ENCODE data around the gene OSBPL10. TPM values are rescaled to one million over a fixed set of nuclear protein-coding genes. Genes with fewer than 3 reads are reported as not detected.

OSBPL10 gene
- total RNA-seq, 1 donor from 2014 or later, result 8.4 TPM

DNA sequence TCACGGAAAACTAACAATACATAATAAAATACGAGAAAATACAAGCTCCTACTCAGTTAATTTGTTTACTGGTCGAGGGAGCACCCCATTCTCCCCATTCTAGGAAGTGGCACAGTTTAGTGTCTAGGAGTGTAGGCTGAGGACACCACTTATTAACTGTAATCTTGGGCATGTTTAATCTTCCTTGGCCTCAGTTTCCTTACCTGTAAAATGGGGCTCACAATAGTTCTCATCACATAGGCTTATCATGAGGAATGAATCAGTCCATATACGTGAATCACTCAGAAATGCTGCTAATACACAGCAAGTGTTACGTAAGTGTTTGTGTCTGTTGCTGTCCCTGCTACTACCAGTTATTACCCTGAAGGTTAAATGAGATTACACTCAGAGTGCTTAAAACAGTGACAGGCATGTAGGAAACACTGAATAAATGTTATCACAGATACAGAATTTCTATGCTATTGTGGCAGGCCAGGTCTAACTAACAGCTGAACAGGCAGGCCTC, 210.2 kb downstream of the OSBPL10 start:
- Histone ChIP-seq H3K4me2 (no peak overlapping the region), H3K4me3 (no peak overlapping the region), H3F3A (ENCODE audit: low read depth) (no peaks in the 10 kb centered on the region), H3K27ac (no peak overlapping the region), H3K9me3 (ENCODE audit: low read depth) (no peaks in the 10 kb centered on the region), H3K36me3 (no peaks in the 10 kb centered on the region), H3K27me3 (no peaks in the 10 kb centered on the region), H3K9ac (no peak overlapping the region), H4K20me1 (ENCODE audit: low read depth) (no peaks in the 10 kb centered on the region), H2AFZ (replicated peaks) (no peak overlapping the region), H3K79me2 (ENCODE audit: low read depth) (no peaks in the 10 kb centered on the region), H3K4me1 (no peaks in the 10 kb centered on the region)
- Mint-ChIP-seq H3K4me1 (peaks cover 4% of the 10 kb centered on the region), H3K27me3 (ENCODE audit: insufficient read depth, low read depth) (peaks cover 3% of the 10 kb centered on the region), H3K36me3 (no peaks in the 10 kb centered on the region), H3K9me3 (no peaks in the 10 kb centered on the region), H3K27ac (no peak overlapping the region), H3K4me3 (no peak overlapping the region)
- DNase-seq (ENCODE audit: low spot score), result no peak
- TF ChIP-seq EZH2phosphoT487 (IDR thresholded peaks at IDR 0.05), result no peak
- no peak for TF ChIP-seq CTCF (IDR thresholded peaks at IDR 0.05)
- TF ChIP-seq EZH2 (IDR thresholded peaks at IDR 0.05), result no peak

GRCh38 chr3:31768479-31769125, 212.5 kb downstream of the OSBPL10 start:
- no peak overlapping the region for H3K4me3 ChIP-seq
- no peaks in the 10 kb centered on the region for H4K20me1 ChIP-seq (ENCODE audit: low read depth)
- peaks cover 7% of the 10 kb centered on the region for H3K4me1 Mint-ChIP-seq
- H3K4me1 ChIP-seq, result no peaks in the 10 kb centered on the region
- H3K9me3 Mint-ChIP-seq, result no peaks in the 10 kb centered on the region
- peaks cover 3% of the 10 kb centered on the region for H3K27me3 Mint-ChIP-seq (ENCODE audit: insufficient read depth, low read depth)
- H3K27me3 ChIP-seq, result no peaks in the 10 kb centered on the region
- peak; percentile 58 for TF ChIP-seq CTCF (IDR thresholded peaks at IDR 0.05)
- no peak for TF ChIP-seq EZH2phosphoT487 (IDR thresholded peaks at IDR 0.05)
- no peak for TF ChIP-seq EZH2 (IDR thresholded peaks at IDR 0.05)
- H3K4me3 Mint-ChIP-seq, result no peak overlapping the region
- H3K36me3 ChIP-seq, result no peaks in the 10 kb centered on the region
- no peak overlapping the region for H3K4me2 ChIP-seq
- no peak overlapping the region for H2AFZ ChIP-seq (replicated peaks)
- no peaks in the 10 kb centered on the region for H3K36me3 Mint-ChIP-seq
- no peaks in the 10 kb centered on the region for H3F3A ChIP-seq (ENCODE audit: low read depth)
- H3K9me3 ChIP-seq (ENCODE audit: low read depth), result no peaks in the 10 kb centered on the region
- H3K79me2 ChIP-seq (ENCODE audit: low read depth), result no peaks in the 10 kb centered on the region
- DNase-seq (ENCODE audit: low spot score), result peak; percentile 77
- H3K9ac ChIP-seq, result no peak overlapping the region
- no peak overlapping the region for H3K27ac ChIP-seq
- H3K27ac Mint-ChIP-seq, result no peak overlapping the region

GRCh38 chr3:31767920-31768319, 213.1 kb downstream of the OSBPL10 start:
- Histone ChIP-seq H3K4me2 (no peak overlapping the region), H3K9me3 (ENCODE audit: low read depth) (no peaks in the 10 kb centered on the region), H4K20me1 (ENCODE audit: low read depth) (no peaks in the 10 kb centered on the region), H3K27ac (no peak overlapping the region), H3K4me3 (no peak overlapping the region), H3K27me3 (no peaks in the 10 kb centered on the region), H3K79me2 (ENCODE audit: low read depth) (no peaks in the 10 kb centered on the region), H3K36me3 (no peaks in the 10 kb centered on the region), H2AFZ (replicated peaks) (no peak overlapping the region), H3F3A (ENCODE audit: low read depth) (no peaks in the 10 kb centered on the region), H3K9ac (no peak overlapping the region), H3K4me1 (peaks cover 3% of the 10 kb centered on the region)
- Mint-ChIP-seq H3K4me3 (no peak overlapping the region), H3K27me3 (ENCODE audit: insufficient read depth, low read depth) (peaks cover 3% of the 10 kb centered on the region), H3K36me3 (no peaks in the 10 kb centered on the region), H3K9me3 (no peaks in the 10 kb centered on the region), H3K27ac (no peak overlapping the region), H3K4me1 (peaks cover 14% of the 10 kb centered on the region)
- DNase-seq (ENCODE audit: low spot score), result no peak
- TF ChIP-seq EZH2 (IDR thresholded peaks at IDR 0.05) (no peak), CTCF (IDR thresholded peaks at IDR 0.05) (no peak), EZH2phosphoT487 (IDR thresholded peaks at IDR 0.05) (no peak)

Data from neural progenitor cell (in vitro differentiated cells).